K562 treated with DMSO at 1 percent for 4 hours (cell line): Measurements from ENCODE around the gene SLC25A36. TPM values are rescaled to one million over a fixed set of nuclear protein-coding genes. Genes with fewer than 3 reads are reported as not detected.

Experiments
- total RNA-seq: library from RNA; unstranded; fragments of 300-600 nt; gene quantifications from 2 replicates; pipeline ENCODE4 v1.2.3, GENCODE V29; 2022; ENCODE audit not compliant: insufficient read depth

SLC25A36 gene, protein sequence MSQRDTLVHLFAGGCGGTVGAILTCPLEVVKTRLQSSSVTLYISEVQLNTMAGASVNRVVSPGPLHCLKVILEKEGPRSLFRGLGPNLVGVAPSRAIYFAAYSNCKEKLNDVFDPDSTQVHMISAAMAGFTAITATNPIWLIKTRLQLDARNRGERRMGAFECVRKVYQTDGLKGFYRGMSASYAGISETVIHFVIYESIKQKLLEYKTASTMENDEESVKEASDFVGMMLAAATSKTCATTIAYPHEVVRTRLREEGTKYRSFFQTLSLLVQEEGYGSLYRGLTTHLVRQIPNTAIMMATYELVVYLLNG
- 37.9 and 49.5 TPM in 2 replicates for total RNA-seq

DNA sequence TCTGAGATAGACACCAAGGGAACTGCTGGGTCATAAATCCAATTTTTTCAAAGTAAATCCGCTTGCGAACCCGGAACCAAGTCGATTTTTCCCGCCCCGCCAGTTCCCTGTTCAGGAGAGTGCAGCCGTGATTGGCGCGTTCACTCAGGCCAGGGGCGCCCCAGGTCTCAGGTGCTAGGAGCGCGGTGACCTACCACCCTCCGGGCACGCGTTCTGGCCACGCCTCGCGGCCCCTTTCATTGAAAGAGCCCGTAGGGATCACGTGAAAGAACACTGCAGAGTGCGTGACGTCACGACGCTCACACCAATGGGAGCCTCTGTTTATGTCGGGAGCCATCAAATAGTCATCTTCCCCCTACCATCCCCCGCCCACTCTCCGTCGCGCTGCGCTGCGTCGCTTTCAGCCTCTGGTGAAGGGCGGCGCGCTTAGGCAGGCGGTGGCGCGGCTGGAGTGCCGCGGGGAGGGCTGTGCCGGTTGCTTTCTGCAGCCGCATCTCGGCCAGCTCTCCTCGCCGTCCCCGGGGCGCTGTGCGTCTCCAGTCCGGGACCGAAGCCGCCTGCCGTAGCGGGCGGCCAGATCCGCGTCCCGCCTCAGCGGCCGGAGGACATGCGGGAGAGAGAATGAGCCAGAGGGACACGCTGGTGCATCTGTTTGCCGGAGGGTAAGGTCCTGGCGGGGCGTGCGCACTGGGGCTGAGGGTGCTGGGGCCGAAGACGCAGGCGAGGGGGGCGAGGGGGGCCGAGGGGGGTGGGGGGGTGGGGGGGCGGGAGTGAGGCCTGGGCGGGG, at the start of gene SLC25A36:
SLC25A36 (plus strand) TSS at position 403 of the 787 bp plus-strand sequence; CDS start at position 622, 219 bp downstream.

Other genes starting within 250 kb of the SLC25A36 start
- gene SPSB4, start 109.5 kb downstream of the SLC25A36 start, total RNA-seq = not detected in 2 replicates